ENCODE measurements around the gene GNB5. TPM values are rescaled to one million over a fixed set of nuclear protein-coding genes. Genes with fewer than 3 reads are reported as not detected.

GNB5 gene
- polyA plus RNA-seq, 4 donors, result 14.7 to 19.4 (median 17.4) TPM

DNA sequence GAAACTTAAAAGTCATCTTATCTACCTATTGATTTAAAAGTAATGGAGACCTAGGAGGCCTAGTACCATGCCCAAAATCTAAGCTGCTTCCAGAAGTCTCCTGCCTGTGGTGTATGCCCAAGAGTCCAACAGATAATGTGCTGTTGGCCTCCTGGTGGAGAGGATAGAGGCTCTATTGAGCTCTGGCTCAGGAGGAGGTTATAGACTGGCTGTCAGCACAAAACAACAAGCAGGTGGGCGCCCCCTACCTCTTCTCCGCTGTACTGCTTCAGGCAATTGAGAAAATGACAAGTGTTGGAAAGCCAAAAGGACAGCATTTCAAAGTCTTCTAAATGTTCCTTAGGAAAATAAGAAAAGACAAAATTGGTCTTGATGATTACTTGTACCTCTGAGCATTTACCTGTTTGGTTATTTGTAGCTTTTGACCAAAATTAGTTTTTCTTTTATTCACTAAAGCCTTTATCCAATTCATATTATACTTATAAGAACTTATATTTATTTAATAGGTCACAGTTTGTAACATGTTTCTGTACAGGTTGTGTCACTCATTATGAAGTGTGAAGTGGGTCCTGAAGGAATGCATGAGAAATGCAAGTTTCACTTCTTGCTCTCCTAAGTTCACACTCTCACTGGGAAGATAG, 17.2 kb upstream of the GNB5 start:
- DNase-seq (ENCODE audit: low read depth in 4 of 4, low spot score in 3 of 4), result no peak

DNA sequence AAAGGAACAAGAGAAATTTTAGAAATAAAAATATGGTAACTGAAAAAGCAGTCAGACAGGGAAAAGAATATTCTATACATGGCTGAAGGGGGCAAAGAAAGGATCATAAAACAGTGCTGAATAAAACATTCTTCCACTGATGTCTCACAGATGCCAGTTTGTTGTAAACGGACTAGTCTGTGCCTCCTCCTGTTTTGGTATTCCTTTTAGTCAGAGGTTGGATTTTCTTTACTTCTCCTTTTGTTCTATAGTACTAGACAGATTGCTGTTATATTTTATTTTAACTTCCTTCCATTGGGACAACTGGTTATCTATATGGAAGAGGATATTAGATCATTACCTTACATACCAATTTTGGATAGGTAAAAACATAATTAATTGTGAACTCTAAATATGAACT, 16.0 kb upstream of the GNB5 start:
- DNase-seq (ENCODE audit: low read depth in 4 of 4, low spot score in 3 of 4), result no peak

DNA sequence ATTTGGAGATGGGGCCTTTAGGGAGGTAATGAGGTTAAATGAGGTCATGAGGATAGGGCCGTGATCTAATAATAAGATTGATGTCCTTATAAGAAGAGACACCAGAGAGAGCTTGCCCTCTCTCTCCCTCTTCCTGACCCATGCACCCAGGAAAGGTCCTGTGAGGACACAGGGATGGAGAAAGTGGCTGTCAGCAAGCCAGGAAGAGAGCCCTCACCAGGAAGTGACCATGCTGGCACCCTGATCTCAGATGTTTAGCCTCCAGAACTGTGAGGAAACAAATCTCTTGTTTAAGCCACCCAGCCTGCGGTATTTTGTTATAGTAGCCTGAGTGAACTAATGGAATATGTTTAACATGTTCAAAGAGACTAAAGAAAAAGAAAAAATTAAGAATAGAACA, 15.3 kb upstream of the GNB5 start:
- no peak for DNase-seq (ENCODE audit: low read depth in 4 of 4, low spot score in 3 of 4)

DNA sequence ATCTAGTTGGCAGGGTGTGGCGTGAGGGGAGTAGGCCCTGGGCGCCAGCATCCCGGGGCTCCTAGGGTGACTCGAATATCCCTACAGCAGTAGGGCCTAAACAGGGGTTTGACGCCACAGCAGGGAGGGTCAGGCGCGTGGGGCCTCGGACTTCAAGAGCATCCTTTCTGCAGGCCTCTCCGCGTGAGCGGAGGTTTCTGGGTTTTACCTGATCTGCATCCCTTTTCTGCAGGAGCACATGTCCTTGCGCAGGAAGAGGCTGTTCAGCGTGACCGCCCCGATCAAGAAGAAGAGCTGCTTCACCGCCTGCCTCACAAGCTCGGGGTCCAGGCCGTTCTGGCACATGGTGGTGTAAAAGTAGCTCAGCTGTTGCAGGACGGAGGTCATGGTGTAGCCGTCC, 13.5 kb upstream of the GNB5 start:
- no peak for DNase-seq (ENCODE audit: low read depth in 4 of 4, low spot score in 3 of 4)

DNA sequence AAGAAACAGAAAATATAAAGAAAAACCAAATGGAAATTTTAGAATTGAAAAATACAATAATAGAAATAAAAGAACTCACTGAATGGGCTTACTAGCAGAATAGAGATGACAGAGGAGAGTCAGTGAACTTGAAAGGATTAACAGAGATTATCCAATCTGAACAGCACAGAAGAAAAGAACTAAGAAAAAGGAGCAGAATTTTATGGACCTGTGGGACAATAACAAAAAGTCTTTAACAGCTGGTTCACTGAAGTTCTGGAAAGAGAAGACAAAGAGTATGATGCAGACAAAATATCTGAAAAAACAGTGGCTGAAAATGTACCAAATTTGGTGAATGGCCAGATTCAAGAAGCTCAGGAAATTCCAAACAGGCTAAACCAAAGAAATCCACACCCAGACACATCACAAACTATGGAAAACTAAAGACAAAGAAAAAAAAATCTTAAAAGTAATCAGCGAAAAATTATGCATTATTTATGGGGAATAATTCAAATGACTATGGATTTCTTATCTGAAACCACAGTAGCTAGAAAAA, 9.7 kb upstream of the GNB5 start:
- DNase-seq (ENCODE audit: low read depth in 4 of 4, low spot score in 3 of 4), result no peak

DNA sequence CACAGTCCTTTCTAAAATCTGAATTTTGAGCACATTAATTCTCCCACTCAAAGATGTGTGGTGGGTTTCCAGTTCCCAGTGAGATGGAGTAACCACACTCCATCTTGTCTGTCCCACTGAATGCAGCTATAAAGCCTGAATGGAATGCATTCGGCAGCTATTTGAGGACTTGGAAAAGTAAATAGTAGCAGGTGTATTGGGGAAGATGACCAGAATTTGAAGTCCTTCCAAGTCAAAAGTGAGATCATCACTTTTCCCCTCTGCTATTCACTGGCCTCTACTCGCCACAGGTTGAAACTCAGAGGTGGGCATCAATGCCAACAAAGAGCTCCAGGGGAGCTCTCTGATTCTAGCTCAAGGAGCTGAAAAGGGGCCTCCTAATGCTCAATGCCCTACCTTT, 8.1 kb upstream of the GNB5 start:
- no peak for DNase-seq (ENCODE audit: low read depth in 4 of 4, low spot score in 3 of 4)

DNA sequence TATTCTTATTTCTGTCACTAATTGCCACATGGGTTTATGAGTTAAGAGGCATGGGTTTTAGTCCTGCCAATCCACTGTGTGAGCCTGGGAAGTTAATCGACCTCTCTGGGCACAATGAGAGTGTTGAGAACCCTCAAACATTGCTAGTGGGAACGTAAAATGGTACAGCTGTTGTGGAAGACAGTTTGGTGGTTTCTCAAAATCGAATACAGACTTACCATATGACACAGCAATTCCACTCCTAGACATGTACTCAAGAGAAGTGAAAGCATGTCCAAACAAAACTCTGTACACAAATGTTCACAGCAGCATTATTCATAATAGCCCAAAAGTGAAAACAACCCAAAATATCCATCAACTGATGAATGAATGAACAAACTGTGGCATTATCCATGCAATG, 5.7 kb upstream of the GNB5 start:
- DNase-seq (ENCODE audit: low read depth in 4 of 4, low spot score in 3 of 4), result no peak

DNA sequence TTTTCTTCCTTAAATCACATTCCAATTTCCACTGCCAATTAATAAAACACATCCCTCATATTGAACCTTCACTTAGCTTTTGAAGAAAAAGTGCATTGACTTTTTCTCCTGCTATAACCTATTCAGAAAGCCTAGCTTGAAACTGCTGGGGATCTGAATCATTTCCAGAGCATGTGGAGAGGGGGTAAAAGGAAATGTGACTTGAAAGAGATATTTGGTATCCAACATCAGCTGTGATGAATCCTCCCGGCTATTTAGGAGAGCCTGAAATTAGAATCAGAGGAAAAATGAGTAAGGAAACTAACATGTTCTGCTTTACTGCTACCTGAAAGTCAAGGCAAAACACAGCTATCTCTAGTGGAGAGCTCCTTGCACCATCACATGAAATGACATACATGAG, 2.6 kb upstream of the GNB5 start:
- no peak for DNase-seq (ENCODE audit: low read depth in 4 of 4, low spot score in 3 of 4)

DNA sequence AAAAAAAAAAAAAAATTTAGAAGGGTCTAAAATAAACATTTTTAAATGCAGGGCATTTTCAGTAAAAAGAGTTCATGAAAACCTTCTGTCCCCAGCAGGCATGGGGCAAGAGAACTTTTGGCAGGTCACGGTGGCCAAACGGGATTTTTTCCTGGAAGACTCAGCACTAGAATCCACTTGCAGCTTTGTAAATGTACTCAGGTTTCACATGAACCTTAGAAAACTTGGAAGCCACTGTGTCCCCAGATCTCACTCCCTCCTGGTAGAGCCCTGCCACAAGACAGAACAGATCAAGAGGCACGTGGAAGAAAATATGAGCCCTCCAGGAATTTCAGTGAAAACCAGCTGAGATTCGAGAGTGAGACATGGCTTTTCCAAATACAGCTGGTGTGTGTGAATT, 2.1 kb upstream of the GNB5 start:
- DNase-seq (ENCODE audit: low read depth in 4 of 4, low spot score in 3 of 4), result no peak

DNA sequence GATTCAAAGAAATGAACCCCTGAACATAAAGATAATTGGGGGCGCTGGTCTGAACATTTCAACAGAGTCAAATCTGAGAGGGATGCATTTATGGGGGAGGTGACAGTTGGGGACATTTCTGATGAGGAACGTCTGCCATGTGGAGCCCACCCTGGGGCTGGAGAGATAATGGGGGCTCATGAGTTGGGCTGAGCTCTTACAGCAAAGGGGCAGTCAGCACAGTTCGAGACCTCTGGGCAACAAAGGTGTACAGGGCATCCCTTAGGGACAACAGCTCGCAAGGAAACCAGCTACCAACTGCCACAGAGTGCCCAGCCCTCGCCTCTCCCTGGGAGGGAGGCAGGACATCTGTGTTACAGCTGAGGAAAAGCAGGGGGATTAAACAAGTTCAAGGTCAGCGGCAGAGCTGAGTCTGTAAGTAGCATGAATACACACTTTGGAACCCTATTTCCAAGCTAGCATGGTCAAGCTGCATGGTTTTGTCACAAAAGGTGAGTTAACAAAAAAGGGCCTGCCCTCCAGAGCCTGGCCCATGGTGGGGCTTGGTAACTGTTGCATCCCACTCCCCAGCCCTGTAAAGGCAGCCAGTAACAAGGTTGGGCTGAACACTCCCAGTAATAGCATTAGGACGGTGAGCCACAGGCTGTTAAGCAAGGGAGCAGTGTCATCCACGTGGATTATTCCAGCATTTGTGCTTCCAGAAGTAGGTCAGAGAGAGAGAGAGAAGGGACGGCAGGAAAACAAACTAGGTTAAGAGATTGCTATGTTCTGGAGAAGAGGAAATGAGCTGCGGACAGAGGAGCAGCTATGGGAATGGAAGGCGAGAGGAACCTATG, 4.3 kb downstream of the GNB5 start:
- DNase-seq (ENCODE audit: low read depth in 4 of 4, low spot score in 3 of 4), result no peak

DNA sequence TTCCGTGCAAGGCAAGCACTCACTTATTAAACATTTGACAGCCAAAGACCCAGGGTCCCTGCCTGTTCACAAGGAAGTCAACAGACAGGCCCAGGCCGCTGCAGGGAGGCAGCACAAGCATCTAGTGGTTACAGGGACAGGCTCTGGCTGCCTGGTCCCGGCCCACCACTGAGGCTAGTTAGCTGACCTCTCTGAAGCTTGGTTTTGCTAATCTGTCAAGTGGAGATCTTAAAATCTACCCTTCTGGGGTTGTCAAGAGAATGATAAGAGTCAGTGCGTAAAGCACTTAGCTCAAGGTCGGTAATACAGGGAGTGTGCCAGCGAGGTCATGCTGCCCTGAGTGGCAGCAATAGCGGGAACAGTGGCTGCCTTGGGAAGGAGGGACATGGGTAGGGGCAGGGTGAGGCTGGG, 6.0 kb downstream of the GNB5 start:
- no peak for DNase-seq (ENCODE audit: low read depth in 4 of 4, low spot score in 3 of 4)

DNA sequence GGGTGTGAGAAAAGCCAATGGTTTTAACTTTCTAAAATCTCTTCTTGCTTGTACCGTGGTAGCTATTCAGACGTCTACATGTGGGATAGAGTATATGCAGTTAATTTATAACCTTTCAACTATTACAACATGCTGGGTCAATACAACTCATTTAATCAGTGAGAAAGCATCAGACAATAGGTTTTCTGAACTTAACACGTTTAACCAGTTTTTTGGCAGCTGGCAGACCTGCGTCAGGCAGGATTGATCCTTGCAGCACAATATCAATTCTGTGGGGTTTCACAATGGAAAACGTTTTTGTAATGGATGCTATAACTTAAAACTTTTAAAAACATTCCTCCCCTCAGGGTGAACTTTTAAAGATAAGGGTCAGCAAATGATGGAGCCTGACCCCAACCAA, 6.5 kb downstream of the GNB5 start:
- DNase-seq (ENCODE audit: low read depth in 4 of 4, low spot score in 3 of 4), result no peak

DNA sequence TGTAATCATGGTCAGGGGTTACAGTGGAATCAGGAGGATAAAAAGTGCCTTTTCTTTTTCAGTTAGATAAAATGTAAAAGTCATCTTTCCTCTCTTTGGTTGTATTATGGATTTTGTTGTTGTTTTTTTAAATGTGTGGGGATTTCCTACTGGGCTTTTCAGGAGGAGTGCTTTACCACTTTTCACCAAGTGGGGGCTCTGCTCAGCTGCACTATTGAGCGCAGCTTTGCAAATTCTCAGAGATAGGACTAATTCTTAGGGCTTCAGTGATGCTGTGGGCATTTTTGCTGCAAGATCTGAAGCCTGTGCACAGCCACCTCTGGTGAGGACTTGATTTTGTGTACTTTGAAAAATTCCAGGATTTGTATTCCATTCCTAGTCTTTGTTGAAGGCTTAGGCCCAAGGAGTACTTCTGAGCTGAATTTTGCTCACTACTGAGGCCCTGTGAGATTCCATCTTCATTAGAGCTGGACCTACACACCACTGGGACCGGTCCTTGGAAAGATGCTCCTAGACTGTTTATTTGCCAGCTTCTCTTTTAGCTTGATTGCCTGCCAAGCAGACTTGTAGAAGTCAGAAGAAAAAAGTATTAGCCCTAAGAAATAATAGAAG, 7.5 kb downstream of the GNB5 start:
- DNase-seq (ENCODE audit: low read depth in 4 of 4, low spot score in 3 of 4), result no peak

DNA sequence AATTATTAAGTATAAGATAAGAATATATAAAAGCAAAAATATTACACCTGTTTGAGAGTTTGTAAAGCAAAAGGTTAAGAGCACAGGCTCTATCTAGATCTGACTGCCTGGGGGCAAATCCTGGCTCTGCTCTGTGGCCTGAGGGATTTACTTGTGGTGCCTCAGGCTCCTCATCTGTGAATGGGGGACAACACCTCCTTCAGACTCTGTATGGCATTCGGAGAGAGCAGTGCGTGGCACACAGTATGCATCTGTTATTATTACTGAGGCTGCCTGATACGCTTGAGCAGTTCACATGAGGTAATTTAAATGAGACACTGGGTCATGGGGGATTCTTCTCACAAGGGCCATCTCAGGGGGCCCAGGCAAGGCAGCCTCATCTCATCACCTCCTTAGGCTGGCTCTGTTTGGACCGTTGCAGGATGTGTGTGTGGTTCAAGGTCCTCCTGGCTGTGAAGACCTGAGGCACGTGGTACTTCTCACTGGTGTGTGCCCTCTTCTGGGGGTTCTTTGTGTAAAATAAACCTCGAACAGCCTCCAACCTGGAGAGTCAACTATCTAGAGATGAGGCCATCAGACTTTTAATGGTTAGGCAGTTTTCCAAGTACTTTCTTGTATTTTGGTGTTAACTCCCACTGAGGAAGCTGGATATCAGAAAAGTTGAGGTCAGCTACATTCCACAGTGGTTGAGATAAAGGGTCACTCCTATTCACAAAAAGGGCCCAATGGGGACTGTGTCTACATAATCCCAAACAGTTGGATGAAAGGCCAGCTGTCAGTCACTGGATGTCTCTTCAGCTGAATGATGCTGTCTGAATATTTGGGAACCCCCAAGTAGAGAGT, 9.0 kb downstream of the GNB5 start:
- no peak for DNase-seq (ENCODE audit: low read depth in 4 of 4, low spot score in 3 of 4)

DNA sequence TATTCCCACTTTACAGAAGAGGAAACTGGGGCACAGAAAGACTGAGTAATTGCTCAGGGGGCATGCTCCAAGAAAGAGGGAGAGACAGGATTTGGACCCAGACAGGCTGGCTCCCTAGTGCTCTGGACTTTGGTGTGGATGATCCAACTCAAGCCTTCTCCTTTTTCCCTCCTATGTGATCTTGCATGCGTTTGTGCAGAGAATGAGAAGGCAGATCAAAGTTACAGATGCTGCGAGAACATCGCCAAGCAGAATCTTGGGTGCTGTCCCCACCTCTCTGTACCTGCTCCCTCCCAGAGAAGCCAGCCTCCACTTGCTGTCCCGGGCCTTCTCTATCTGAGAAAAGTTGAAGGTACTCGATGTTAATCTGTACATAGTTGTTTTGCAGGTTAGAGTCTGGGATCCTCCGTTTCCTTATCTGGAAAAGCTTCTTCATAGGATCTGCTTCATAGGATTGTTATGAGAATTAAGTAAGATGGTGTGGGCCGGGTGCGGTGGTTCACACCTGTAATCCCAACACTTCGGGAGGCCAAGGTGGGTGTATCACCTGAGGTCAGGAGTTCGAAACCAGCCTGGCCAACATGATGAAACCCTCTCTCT, 10.2 kb downstream of the GNB5 start:
- no peak for DNase-seq (ENCODE audit: low read depth in 4 of 4, low spot score in 3 of 4)

DNA sequence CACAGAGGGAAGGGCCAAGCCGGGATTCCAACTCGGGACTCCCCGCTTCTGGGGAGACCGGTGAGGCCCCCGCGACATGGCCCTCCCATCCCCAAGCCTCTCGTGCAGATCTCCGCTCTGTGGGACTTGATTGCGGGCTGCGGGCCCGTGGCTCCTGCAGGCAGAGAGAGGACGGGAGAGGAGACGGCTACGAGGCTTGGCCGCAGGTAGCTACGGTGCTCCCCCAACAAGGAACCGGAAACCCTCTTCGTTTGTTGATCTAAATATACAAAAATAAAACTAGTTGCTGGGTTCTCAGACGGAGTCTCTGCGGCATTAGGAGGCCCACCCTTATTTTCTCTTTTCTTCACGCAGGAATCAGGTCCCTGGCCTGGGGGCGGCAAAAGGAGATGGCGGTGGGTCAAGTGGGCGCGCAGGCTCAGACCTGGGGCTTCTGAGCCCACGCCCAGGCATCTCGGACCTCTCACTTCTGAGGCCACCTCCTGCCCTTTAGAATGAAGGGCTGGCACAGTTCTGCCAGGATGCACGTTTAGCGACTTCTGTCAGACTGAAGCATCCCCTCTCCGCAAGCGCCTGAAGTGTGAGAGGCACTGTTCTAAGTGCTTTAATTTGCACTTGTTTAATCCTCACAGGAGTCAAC, 10.9 kb downstream of the GNB5 start:
- DNase-seq (ENCODE audit: low read depth in 4 of 4, low spot score in 3 of 4), result no peak

DNA sequence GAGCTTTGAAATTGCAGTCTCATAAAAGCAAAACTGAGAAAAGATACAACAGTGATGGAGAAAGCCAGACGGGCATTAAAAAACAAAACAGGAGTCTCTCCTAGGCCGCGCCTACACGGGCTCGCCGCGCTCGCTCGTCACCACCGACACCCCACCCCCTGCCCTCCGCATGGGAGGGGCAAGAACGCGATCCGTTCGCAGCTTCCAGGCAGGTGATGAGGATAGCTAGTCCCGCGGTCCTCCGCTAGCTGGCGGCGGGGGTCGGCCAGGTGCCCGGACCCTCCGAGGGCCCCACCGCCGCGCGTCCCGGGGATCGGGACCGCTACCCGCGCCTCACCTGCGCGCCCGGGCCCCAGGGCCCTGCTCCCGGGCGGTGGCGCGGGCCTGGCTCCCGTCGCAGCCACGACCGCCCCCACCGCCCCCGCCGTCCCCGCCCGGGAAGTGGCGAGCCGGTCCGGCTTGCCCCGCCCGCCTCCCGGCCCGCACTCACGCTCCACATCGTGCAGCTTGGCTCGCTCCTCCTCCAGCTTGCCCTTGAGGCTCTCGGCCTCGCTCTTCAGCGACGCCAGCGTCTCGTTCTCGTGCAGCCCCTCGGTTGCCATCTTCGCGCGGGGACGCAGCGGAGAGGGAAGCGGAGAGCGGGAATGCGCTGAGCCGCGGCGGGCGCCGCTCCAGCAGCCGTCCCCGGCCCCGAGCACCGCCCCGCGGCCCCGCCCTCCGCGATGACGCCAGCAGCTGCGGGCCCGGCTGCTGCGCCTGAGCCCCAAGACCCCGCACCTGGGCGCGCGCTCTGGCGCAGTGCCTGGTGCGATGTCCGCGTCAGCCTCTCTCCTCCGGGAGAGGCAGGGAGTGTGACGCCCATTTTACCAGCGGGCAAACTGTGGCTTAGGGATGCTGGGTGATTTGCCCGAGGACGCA, 11.7 kb downstream of the GNB5 start:
- DNase-seq (ENCODE audit: low read depth in 4 of 4, low spot score in 3 of 4), result peak in 3 of 4 donors; percentile 66 to 69 (median 67)

DNA sequence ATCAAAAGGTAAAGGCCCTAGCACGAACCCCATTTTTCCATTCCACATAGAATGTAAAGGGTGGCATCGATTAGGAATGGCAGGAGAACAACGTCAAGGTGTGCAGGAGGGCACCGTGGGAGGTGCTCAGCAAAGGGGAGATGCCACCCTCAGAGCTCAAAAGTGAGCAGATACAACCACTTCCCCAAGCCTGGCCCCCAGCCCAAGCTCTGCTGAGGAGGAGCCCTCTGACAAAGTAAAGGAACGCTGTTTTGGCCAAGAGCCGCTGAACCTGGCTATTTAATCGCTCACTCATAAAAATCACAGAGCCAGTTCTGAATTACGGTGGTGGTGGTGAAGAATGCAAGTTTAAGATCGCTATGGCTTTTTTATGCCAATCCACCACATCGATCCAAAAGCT, 12.4 kb downstream of the GNB5 start:
- no peak for DNase-seq (ENCODE audit: low read depth in 4 of 4, low spot score in 3 of 4)

DNA sequence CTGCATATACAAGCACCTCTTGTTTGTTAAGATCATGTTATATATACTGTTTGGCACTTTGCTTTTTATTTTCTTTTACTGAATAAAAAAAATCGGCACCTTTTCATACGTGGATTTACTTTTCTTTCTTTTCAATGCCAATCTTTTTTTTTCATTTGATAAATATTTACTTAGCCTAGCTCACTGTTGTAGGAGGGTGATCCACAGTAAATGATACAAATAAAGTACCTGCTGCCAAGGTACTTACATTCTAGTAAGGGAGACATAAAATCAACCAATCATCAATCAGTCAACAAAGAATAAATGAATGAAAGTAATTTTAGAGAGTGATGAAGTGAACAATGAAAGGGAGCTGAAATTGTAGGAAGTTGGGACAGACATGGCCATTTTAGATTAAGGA, 18.3 kb downstream of the GNB5 start:
- no peak for DNase-seq (ENCODE audit: low read depth in 4 of 4, low spot score in 3 of 4)

Measured in left renal pelvis (tissue), 4 donors.